ENCODE results near the gene POLA1. TPM values are rescaled to one million over a fixed set of nuclear protein-coding genes. Genes with fewer than 3 reads are reported as not detected.

POLA1 gene
- total and polyA plus RNA-seq, 7 experiments from 2014 or later, result 4.1 to 26.6 (median 6.5) TPM

DNA sequence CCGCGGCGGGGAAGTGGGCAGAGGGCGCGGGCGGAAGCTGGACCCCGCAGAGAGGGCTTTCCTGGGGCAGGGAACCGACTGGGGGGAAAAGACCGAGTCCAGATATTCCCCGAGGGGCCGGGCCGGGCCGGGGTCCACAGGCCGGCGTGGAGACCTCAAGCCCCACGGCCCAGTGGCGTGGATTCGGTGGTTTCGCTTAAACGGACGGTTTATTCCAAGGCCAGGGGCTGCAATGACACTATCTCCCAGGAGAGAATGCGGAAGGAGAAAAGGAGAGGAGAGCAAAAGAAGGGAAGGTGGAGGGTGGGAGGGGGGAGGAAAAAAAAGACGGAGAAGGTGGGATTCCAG, 311.3 kb downstream of the POLA1 start:
- no peaks in the 10 kb centered on the region for H3K36me3 ChIP-seq (ENCODE audit: control insufficient read depth in 2 of 3, insufficient read depth in 3 of 3, low read length in 3 of 3)
- ChIA-PET CTCF (no interaction called here), POLR2A (no interaction called here)
- no peak overlapping the region for H3K27ac Mint-ChIP-seq
- H3K36me3 Mint-ChIP-seq, result peaks cover 0 to 2% (median 0%) of the 10 kb centered on the region in 5 donors
- ATAC-seq (no peak), DNase-seq (no peak)
- no peaks in the 10 kb centered on the region for H3K27me3 ChIP-seq (ENCODE audit: control insufficient read depth in 2 of 2, insufficient read depth in 2 of 2, low read length in 2 of 2)
- no peak overlapping the region for H3K4me3 ChIP-seq (ENCODE audit: low read length)
- H3K4me3 Mint-ChIP-seq, result no peak overlapping the region
- no peak overlapping the region for H3K27ac ChIP-seq (ENCODE audit: low read depth, low read length)
- H3K9me3 Mint-ChIP-seq, result peaks cover 0 to 5% (median 0%) of the 10 kb centered on the region in 11 donors
- H3K27me3 Mint-ChIP-seq, result peaks cover 20 to 61% (median 40%) of the 10 kb centered on the region in 5 donors
- H3K4me1 ChIP-seq (ENCODE audit: control insufficient read depth in 2 of 2, insufficient read depth in 2 of 2, low read length in 2 of 2), result no peaks in the 10 kb centered on the region
- H3K9me3 ChIP-seq (ENCODE audit: control insufficient read depth in 2 of 3, low read length in 3 of 3), result no peaks in the 10 kb centered on the region
- H3K4me1 Mint-ChIP-seq, result peaks cover 6 to 19% (median 13%) of the 10 kb centered on the region in 7 donors
- intact Hi-C loops (cut with micrococcal nuclease), result loop anchor here in 1 of 2 donors (5.0 kb wide), 1 partner anchor 168 kb away; no protein-coding TSS in a partner anchor

DNA sequence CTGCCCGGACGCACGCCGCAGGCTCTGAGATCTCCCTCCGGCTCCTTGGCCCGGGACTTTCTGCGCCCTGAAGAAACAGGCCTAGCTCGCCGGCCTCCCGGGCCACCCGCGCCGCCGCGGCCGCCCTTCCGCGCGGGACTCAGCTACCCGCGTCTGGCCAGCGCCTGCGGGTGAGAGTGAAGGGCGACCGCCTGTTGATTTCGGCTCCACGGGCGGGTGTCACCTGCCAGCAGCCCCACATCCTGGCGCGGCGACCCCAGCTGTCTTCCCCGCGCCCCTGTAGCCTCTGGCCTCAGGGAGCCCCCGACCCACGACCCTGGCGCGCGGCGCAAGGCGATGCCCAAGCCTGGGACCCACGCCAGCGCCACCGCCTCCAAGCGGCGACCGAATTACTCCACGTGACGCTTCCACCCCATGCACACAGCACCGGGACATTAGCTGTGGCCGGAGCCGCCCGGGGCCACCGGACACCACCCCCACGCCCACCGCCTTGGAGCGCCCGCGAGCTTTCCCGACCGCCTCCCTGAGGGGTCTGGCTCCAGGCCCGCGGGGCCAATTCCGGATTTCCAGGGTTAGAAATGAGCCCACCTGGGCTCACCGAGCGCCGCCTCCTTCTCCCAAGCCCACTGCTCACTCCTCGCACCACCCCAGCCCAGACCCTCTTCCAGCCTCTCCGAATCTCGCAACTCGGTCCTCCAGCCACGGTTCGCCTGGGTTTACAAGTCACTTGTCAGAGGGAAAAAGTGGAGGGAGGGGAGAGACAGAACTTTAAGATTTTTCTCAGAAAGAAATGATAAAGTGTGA, 311.9 kb downstream of the POLA1 start:
- H3K27ac Mint-ChIP-seq, result peak overlapping the region in 1 of 9 donors; percentile 69
- POLR2A ChIA-PET, result no interaction called here
- peak overlapping the region in 1 of 10 donors; percentile 29 for H3K4me3 Mint-ChIP-seq
- peaks cover 0 to 5% (median 0%) of the 10 kb centered on the region in 11 donors for H3K9me3 Mint-ChIP-seq
- CTCF ChIA-PET, result no interaction called here
- peaks cover 20 to 67% (median 45%) of the 10 kb centered on the region in 5 donors for H3K27me3 Mint-ChIP-seq
- no peaks in the 10 kb centered on the region for H3K4me1 ChIP-seq (ENCODE audit: control insufficient read depth in 2 of 2, insufficient read depth in 2 of 2, low read length in 2 of 2)
- ATAC-seq (no peak), DNase-seq (no peak)
- H3K9me3 ChIP-seq (ENCODE audit: control insufficient read depth in 2 of 3, low read length in 3 of 3), result no peaks in the 10 kb centered on the region
- no peak overlapping the region for H3K4me3 ChIP-seq (ENCODE audit: low read length)
- H3K27ac ChIP-seq (ENCODE audit: low read depth, low read length), result no peak overlapping the region
- intact Hi-C loops (cut with micrococcal nuclease), result loop anchor here in 1 of 2 donors (2.0 to 5.0 kb wide), 2 partner anchors 15 to 168 kb away; no protein-coding TSS in a partner anchor
- no peaks in the 10 kb centered on the region for H3K27me3 ChIP-seq (ENCODE audit: control insufficient read depth in 2 of 2, insufficient read depth in 2 of 2, low read length in 2 of 2)
- no peaks in the 10 kb centered on the region for H3K36me3 ChIP-seq (ENCODE audit: control insufficient read depth in 2 of 3, insufficient read depth in 3 of 3, low read length in 3 of 3)
- H3K36me3 Mint-ChIP-seq, result peaks cover 0 to 2% (median 0%) of the 10 kb centered on the region in 5 donors
- peaks cover 6 to 19% (median 13%) of the 10 kb centered on the region in 7 donors for H3K4me1 Mint-ChIP-seq

DNA sequence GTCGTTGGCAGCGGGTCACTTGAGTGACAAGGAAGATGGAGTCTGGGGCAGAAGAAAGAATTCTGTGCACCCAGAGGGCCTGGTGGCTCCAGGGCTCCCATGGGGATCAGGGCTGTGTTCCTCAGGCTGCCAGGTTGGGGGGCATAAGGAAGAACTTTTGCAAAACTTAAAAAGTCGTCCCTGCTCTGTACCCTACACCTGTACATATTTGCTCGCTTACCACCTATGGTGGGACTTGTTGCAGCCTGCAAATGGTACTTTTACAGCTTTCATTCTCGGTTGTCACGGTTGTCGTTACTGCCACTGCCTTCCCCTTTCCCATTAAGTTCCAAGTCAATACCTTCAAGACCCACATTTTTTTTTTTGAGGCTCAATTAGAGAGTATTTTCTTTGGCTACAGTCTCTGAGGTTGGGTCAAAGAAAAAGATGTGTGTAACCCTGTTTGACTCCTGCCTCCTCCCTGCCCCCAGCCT, 312.9 kb downstream of the POLA1 start:
- no peak overlapping the region for H3K4me3 ChIP-seq (ENCODE audit: low read length)
- CTCF ChIA-PET, result no interaction called here
- no peak overlapping the region for H3K27ac ChIP-seq (ENCODE audit: low read depth, low read length)
- H3K36me3 ChIP-seq (ENCODE audit: control insufficient read depth in 2 of 3, insufficient read depth in 3 of 3, low read length in 3 of 3), result no peaks in the 10 kb centered on the region
- peaks cover 0 to 5% (median 0%) of the 10 kb centered on the region in 11 donors for H3K9me3 Mint-ChIP-seq
- peaks cover 20 to 73% (median 45%) of the 10 kb centered on the region in 5 donors for H3K27me3 Mint-ChIP-seq
- POLR2A ChIA-PET, result no interaction called here
- peaks cover 6 to 18% (median 13%) of the 10 kb centered on the region in 7 donors for H3K4me1 Mint-ChIP-seq
- H3K27ac Mint-ChIP-seq, result peak overlapping the region in 1 of 9 donors; percentile 52
- ATAC-seq, result no peak
- H3K36me3 Mint-ChIP-seq, result peaks cover 0 to 2% (median 0%) of the 10 kb centered on the region in 5 donors
- H3K4me3 Mint-ChIP-seq, result peak overlapping the region in 5 of 10 donors; percentile 3 to 58 (median 29)
- H3K4me1 ChIP-seq (ENCODE audit: control insufficient read depth in 2 of 2, insufficient read depth in 2 of 2, low read length in 2 of 2), result no peaks in the 10 kb centered on the region
- no peak for DNase-seq
- peaks cover 0 to 4% of the 10 kb centered on the region in 2 donors for H3K27me3 ChIP-seq (ENCODE audit: control insufficient read depth in 2 of 2, insufficient read depth in 2 of 2, low read length in 2 of 2)
- intact Hi-C loops (cut with micrococcal nuclease), result loop anchor here in 1 of 2 donors (2.0 to 5.0 kb wide), 2 partner anchors 14 to 169 kb away; no protein-coding TSS in a partner anchor
- H3K9me3 ChIP-seq (ENCODE audit: control insufficient read depth in 2 of 3, low read length in 3 of 3), result no peaks in the 10 kb centered on the region

DNA sequence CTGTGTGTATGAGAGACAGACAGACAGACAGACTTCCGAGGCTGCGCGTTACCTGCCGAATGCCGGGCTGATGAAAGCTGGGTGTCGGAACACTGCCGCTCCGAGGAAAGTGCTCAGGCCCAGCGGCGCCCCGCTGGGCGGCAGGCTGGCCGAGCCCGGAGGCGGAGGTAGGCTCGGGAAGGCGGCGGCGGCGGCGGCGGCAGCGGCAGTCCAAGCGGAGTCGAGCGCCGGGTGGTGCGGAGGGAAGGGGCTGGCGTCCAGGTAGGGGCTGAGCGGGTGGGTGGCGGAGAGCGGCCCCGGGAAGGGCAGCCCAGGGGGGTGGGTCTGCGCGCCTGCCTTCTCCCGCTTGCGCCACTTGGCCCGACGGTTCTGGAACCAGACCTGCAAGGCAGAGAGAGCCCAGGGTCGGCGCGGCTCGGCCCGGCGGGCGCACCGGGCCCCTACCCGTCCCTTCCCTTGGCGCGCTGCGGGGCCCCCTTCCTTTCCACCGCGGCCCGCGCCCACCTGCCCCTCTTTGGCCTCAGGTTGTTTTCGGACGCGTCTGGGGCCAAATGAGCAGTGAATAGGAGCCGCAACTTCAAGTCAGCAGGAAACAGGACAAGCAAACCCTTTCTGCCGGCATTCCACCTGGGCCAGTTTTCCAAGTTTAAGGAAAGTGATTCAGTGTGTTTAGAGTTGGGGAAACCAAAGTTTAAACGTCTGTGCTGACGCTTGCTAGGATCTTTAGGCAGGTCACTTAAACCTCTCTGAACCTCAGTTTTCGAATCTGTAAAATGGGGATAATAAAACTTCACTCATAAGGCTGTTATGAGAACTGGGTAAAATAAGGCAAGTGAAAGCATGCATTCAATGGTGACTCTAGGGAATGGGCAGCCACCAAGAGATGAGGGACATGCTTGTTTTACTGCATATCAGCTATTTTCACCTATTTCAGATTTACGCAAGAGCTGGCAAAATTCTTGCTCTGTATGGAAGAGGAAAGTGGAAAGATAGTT, 313.6 kb downstream of the POLA1 start:
- H3K4me3 ChIP-seq (ENCODE audit: low read length), result no peak overlapping the region
- H3K9me3 ChIP-seq (ENCODE audit: control insufficient read depth in 2 of 3, low read length in 3 of 3), result no peaks in the 10 kb centered on the region
- Mint-ChIP-seq H3K27me3 (peaks cover 20 to 75% (median 41%) of the 10 kb centered on the region in 5 donors), H3K27ac (peak overlapping the region in 1 of 9 donors; percentile 52), H3K36me3 (peaks cover 0 to 2% (median 0%) of the 10 kb centered on the region in 5 donors), H3K4me1 (peaks cover 6 to 18% (median 13%) of the 10 kb centered on the region in 7 donors), H3K4me3 (peak overlapping the region in 1 of 10 donors; percentile 29), H3K9me3 (peaks cover 0 to 5% (median 0%) of the 10 kb centered on the region in 11 donors)
- ATAC-seq, result no peak
- DNase-seq, result no peak
- intact Hi-C loops (cut with micrococcal nuclease), result loop anchor here in 1 of 2 donors (2.0 to 5.0 kb wide), 2 partner anchors 13 to 170 kb away; no protein-coding TSS in a partner anchor
- ChIA-PET POLR2A (no interaction called here), CTCF (no interaction called here)
- no peak overlapping the region for H3K27ac ChIP-seq (ENCODE audit: low read depth, low read length)
- H3K4me1 ChIP-seq (ENCODE audit: control insufficient read depth in 2 of 2, insufficient read depth in 2 of 2, low read length in 2 of 2), result no peaks in the 10 kb centered on the region
- H3K27me3 ChIP-seq (ENCODE audit: control insufficient read depth in 2 of 2, insufficient read depth in 2 of 2, low read length in 2 of 2), result peaks cover 0 to 4% of the 10 kb centered on the region in 2 donors
- H3K36me3 ChIP-seq (ENCODE audit: control insufficient read depth in 2 of 3, insufficient read depth in 3 of 3, low read length in 3 of 3), result no peaks in the 10 kb centered on the region

DNA sequence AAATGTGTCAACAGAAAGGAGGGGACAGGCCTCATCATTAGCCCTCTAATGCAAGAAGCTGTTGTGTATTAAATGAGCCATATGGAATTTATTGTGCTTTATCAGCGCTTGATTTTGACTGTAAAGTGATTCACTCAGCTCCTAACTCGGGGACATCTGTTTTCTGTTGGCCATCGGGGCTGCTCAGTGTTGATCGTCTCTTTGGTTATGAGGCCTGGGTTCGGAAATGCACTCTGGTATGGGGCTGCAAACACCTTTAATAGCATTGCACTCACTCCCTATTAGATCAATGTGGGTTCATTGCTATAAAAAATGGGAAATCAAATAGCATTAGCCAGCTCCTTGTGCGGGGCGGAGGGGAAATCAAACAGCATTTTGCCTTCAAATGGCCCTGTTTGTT, 315.7 kb downstream of the POLA1 start:
- H3K36me3 Mint-ChIP-seq, result no peaks in the 10 kb centered on the region
- H3K27ac ChIP-seq (ENCODE audit: low read depth, low read length), result no peak overlapping the region
- no peak overlapping the region for H3K4me3 Mint-ChIP-seq

More for the DNA sequence above, 315.7 kb downstream of the POLA1 start:
- peaks cover 0 to 4% (median 0%) of the 10 kb centered on the region in 11 donors for H3K9me3 Mint-ChIP-seq
- no peak overlapping the region for H3K4me3 ChIP-seq (ENCODE audit: low read length)
- intact Hi-C loops (cut with micrococcal nuclease), result loop anchor here in 1 of 2 donors (5.0 kb wide), 1 partner anchor 172 kb away; no protein-coding TSS in a partner anchor
- peaks cover under 1 to 17% (median 10%) of the 10 kb centered on the region in 7 donors for H3K4me1 Mint-ChIP-seq
- peaks cover 0 to 4% of the 10 kb centered on the region in 2 donors for H3K27me3 ChIP-seq (ENCODE audit: control insufficient read depth in 2 of 2, insufficient read depth in 2 of 2, low read length in 2 of 2)
- POLR2A ChIA-PET, result no interaction called here
- no peaks in the 10 kb centered on the region for H3K9me3 ChIP-seq (ENCODE audit: control insufficient read depth in 2 of 3, low read length in 3 of 3)
- CTCF ChIA-PET, result no interaction called here
- H3K36me3 ChIP-seq (ENCODE audit: control insufficient read depth in 2 of 3, insufficient read depth in 3 of 3, low read length in 3 of 3), result no peaks in the 10 kb centered on the region
- no peak for DNase-seq
- no peak overlapping the region for H3K27ac Mint-ChIP-seq
- H3K4me1 ChIP-seq (ENCODE audit: control insufficient read depth in 2 of 2, insufficient read depth in 2 of 2, low read length in 2 of 2), result no peaks in the 10 kb centered on the region
- H3K27me3 Mint-ChIP-seq, result peaks cover 20 to 73% (median 37%) of the 10 kb centered on the region in 5 donors
- no peak for ATAC-seq

All from naive thymus-derived CD4-positive, alpha-beta T cell (primary cell).